ENCODE data around the gene HS3ST3B1.

GRCh38 chr17:14304773-14305517 is 4.1 kb downstream of the HS3ST3B1 start:
- TF ChIP-seq CTCF (IDR thresholded peaks at IDR 0.05) (no peak), POLR2A (IDR thresholded peaks at IDR 0.05) (no peak), EP300 (IDR thresholded peaks at IDR 0.05) (no peak), POLR2AphosphoS5 (IDR thresholded peaks at IDR 0.05) (no peak)
